Stimulated activated CD8-positive, alpha-beta memory T cell treated with anti-CD3 and anti-CD28 coated beads, Interleukin-4, amount 100 ng/mL, for 4 hours (primary cell): ENCODE data around the gene GPR158.
"Not testable (repeated sequence)": the region's sequence is repeated elsewhere in the genome, so short reads cannot be mapped to it uniquely, and the experiment has no call there.

ENCODE experiments used
- DNase-seq, 2 donors: peaks; one replicate each; pipeline ENCODE4 v3.0.0-alpha.2; 2020; ENCODE audit warnings: low read depth in 2 of 2, low spot score in 1 of 2

Gene GPR158

GRCh38 chr10:25296324-25296723, 121.5 kb downstream of the GPR158 start:
- DNase-seq, result no peak

- no peak for DNase-seq
Measured at GRCh38 chr10:25297466-25297865, 122.7 kb downstream of the GPR158 start.

DNA sequence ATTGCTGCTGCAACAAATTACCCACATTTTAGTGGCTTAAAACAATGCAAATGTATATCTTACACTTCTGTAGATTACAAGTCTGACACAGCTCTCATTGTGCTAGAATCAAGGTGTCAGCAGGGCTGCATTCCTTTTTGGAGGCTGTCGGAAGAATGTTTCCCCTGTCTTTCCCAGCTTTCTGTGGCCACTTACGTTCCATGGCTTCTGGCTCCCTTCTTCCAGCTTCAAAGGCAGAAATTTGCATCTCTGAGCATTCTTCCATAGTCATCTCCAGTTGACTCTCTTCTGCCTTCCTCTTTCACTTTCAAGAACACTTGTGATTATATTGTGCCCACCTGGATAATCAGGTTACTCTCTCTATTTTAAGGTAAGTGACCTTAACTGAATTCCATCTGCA, 125.3 kb downstream of the GPR158 start:
- DNase-seq, result no peak

- DNase-seq, result no peak
Measured at GRCh38 chr10:25304606-25305005, 129.8 kb downstream of the GPR158 start.

DNA sequence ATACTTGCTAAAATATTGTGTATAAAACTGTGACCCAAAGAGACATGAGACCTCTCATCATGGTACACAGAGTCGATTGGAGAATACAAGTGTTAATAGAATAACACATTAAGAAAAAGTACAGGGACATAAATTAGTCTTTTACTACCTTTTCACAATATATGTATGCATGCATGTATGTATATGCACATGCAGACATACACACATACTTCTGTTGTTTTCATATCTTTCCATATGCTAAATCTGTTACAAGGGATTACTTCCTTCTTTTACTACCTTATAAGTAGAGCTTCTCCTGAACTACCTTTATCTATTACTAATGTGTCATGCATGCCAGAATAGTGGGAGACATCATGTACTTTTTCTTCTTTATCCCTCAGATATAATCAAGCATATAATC, 131.6 kb downstream of the GPR158 start:
- DNase-seq, result no peak

DNA sequence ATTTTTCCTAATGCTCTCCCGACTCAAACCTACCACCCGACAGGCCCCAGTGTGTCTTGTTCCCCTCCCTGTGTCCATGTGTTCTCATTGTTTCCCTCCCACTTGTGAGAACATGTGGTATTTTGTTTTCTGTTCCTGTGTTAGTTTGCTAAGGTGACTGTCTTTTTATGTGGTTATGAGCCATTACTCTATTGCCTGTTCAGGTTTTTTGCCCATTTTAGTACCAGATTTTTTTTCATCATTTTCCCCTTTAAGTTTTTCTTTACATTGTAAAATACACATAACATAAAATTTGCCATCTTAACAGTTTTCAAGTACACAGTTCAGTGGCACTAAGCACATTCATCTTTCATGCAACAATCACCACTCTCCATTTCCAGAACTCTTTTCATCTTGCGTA, 133.5 kb downstream of the GPR158 start:
- DNase-seq, result no peak

- DNase-seq, result not testable (repeated sequence)
Measured at GRCh38 chr10:25317596-25318211, 142.9 kb downstream of the GPR158 start.

GRCh38 chr10:25327273-25327672, 152.5 kb downstream of the GPR158 start:
- no peak for DNase-seq

DNA sequence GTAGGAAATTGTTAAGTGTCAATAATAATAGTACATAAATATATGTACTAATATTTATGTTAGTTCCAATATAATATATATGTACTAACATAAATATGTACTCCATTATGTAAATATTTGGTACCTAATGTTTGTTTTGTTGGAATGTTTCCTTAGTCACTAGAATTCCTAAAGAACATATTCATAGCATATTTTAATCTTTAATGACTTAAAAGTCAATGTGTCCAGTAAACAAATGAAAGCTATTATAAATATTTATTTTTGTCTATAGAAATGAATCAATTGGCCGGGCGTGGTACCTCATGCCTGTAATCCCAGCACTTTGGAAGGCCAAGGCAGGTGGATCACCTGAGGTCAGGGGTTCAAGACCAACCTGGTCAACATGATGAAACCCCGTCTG, 153.6 kb downstream of the GPR158 start:
- DNase-seq, result no peak

GRCh38 chr10:25329587-25329986, 154.8 kb downstream of the GPR158 start:
- DNase-seq, result not testable (repeated sequence)

DNA sequence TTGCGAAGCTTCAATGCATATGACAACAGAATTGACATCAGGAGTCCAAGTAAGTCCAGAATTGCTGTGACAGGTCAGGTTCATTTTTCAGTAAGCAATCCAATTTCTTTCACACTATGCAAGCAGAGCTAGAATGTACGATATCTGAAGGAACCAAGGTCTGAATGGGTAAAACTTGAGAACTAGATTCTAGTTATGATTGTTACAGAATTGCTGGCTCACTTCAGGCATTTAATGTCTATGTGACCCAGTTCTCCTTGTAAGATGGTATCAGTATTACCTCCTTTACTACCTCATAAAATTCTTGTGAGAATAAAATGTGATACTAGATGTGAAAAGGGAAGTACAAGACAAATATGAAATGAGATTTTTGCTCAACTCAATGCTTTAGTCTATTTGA, 159.6 kb downstream of the GPR158 start:
- DNase-seq, result no peak

GRCh38 chr10:25336330-25336729, 161.5 kb downstream of the GPR158 start:
- DNase-seq, result no peak

GRCh38 chr10:25338271-25338670, 163.5 kb downstream of the GPR158 start:
- no peak for DNase-seq

GRCh38 chr10:25339966-25340365, 165.2 kb downstream of the GPR158 start:
- DNase-seq, result no peak

GRCh38 chr10:25349520-25349919, 174.7 kb downstream of the GPR158 start:
- DNase-seq, result no peak

- DNase-seq, result no peak
Measured at GRCh38 chr10:25356609-25357008, 181.8 kb downstream of the GPR158 start.

DNA sequence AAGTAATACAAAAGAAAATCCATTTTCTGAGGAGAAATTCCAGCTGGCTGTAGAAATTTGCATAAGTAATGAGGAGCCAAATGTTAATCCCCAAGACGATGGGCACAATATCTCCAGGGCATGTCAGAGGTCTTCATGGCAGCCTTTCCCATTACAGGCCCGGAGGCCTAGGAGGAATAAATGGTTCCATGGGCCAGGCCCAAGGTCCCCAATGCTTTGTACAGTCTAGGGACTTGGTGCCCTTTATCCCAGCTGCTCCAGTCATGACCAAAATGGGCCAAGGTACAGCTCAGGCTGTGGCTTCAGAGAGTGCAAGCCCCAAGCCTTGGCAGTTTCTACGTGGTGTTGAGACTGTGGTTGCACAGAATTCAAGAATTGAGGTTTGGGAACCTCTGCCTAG, 182.5 kb downstream of the GPR158 start:
- DNase-seq, result no peak

DNA sequence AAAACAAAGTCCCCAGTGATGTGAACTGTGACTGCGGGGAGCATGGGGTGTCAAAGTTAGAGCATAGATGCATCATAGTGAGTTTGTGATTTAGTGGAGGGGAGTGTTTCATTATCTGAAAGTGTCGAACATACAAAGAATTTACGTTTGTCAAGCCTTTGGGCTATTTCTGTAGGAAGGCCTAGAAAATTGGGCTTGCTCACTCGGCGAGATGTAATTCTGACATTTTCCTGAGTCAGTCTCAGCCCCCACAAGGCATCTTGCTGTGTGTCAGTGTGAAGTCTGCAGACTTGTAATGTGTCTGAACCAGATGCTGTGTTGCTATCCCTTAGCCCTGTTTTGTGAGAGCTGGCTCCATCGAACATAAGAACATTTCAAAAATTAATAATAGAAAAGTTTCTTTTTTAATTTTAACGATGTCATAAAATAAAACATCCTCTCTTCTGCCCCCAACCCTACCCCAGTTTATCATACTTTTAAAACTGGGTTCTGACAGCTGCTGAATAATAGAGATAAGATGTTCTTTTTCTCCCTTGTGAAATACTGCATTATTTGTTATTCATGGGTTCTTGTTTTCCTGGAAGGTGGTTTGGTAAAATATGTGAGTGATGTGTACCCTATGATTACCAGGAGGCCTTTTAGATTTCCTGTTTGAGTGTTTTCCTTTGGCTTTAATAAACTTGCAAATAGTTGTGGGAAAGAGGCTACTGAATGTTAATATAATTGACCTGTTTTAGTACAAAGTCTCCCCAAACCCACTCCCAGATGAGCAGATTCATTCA, 207.4 kb downstream of the GPR158 start:
- DNase-seq, result no peak

GRCh38 chr10:25382901-25383300, 208.1 kb downstream of the GPR158 start:
- DNase-seq, result not testable (repeated sequence)

GRCh38 chr10:25383686-25384085, 208.9 kb downstream of the GPR158 start:
- no peak for DNase-seq

DNA sequence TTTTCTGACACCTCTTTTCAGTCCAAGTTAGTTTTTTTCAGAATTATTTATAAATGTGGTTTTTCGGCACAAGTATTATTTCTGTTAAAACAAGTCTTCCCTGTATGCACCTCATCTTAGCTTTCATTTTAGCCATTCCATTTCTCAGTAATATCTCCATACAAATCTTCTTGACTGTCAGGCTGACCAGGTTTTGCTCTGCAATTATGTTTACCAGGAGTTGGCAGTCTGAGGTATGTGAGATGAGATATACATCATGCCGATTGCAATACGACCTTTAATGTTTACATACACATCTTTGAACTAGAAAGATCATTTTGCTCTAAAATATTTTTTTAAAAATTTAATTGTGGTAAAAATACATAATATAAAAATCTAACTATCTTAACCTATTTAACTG, 209.8 kb downstream of the GPR158 start:
- DNase-seq, result no peak

DNA sequence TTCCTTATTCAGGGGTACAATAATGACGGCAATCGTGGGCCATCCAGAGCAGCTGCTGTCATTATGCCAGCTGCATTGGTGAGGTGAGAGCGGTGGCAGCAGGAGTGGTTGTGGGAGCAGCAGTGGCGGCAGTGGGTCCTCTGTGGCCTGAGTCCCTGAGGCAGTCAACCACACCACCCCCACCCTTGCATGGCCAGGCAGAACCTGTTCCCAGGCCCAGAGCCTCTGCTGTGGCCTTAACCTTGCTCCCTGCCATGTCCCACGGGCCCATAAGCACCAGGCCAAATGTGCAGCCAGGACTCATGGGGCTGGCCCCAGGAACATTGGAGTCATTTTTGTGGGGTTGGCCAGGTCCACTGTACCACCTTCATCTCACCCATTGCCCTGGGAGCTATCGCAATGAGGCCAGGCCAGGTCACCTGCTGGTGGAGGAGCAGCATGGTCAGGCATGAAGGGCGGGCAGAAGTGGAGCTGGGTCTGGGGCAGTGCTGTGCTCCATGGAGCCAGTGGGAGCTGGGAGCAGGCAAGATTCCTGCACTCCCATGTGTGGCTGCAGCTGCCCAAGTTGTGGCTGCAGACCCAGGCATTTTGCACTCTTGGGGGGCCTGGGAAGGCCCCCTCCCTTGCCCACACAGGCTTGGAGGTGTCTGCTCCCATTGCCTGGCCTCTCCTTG, 213.5 kb downstream of the GPR158 start:
- no peak for DNase-seq
